ENCODE measurements around the gene PHF3. TPM values are rescaled to one million over a fixed set of nuclear protein-coding genes. Genes with fewer than 3 reads are reported as not detected.
"Not testable (repeated sequence)": the region's sequence is repeated elsewhere in the genome, so short reads cannot be mapped to it uniquely, and the experiment has no call there.

PHF3 gene
- total RNA-seq, 1 experiment from 2014 or later = 40.0 TPM

DNA sequence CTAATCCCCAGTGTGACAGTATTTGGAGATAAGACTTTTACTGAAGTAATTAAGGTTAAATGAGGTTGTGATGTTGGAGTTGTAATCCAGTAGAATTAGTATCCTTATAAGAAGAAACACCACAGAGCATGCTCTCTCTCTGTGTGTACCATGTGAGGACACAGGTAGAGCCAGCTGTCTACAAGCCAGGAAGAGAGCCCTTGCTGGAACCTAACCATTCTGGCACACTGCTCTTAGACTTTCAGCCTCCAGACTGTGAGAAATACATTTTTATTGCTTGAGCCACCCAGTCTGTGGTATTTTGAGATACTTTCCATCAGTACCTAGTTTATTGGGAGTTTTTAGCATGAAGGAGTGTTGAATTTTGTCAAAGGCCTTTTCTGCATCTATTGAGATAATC lies 110.2 kb downstream of the PHF3 start:
- H3K4me3 ChIP-seq (ENCODE audit: low read depth in 2 of 2, low read length in 2 of 2) = no peak overlapping the region
- no peaks in the 10 kb centered on the region for H3K4me1 ChIP-seq (ENCODE audit: control insufficient read depth, insufficient read depth, low read length)
- no TSS peak for BruUV-seq (replicated peaks)
- H3K27me3 ChIP-seq (ENCODE audit: control insufficient read depth, insufficient read depth, low read length) = peaks cover 5% of the 10 kb centered on the region; the same call in 1 of the 2 replicates
- no peak overlapping the region for H3K27ac ChIP-seq (ENCODE audit: low read length)
- DNase-seq (ENCODE audit: low read depth, low spot score) = no peak
- in situ Hi-C loops (cut with HindIII; ENCODE audit: low pct_unique_long_range_greater_than_20kb, low sequenced_read_pairs) (no loop called here), intact Hi-C loops (cut with micrococcal nuclease; ENCODE audit: unreplicated experiment) (no loop called here)
- ATAC-seq = no peak
- ChIA-PET CTCF (no interaction called here), POLR2A (no interaction called here)
- H3K36me3 ChIP-seq (ENCODE audit: control insufficient read depth, insufficient read depth, low read length) = no peaks in the 10 kb centered on the region
- TF ChIP-seq, protein P1, sequence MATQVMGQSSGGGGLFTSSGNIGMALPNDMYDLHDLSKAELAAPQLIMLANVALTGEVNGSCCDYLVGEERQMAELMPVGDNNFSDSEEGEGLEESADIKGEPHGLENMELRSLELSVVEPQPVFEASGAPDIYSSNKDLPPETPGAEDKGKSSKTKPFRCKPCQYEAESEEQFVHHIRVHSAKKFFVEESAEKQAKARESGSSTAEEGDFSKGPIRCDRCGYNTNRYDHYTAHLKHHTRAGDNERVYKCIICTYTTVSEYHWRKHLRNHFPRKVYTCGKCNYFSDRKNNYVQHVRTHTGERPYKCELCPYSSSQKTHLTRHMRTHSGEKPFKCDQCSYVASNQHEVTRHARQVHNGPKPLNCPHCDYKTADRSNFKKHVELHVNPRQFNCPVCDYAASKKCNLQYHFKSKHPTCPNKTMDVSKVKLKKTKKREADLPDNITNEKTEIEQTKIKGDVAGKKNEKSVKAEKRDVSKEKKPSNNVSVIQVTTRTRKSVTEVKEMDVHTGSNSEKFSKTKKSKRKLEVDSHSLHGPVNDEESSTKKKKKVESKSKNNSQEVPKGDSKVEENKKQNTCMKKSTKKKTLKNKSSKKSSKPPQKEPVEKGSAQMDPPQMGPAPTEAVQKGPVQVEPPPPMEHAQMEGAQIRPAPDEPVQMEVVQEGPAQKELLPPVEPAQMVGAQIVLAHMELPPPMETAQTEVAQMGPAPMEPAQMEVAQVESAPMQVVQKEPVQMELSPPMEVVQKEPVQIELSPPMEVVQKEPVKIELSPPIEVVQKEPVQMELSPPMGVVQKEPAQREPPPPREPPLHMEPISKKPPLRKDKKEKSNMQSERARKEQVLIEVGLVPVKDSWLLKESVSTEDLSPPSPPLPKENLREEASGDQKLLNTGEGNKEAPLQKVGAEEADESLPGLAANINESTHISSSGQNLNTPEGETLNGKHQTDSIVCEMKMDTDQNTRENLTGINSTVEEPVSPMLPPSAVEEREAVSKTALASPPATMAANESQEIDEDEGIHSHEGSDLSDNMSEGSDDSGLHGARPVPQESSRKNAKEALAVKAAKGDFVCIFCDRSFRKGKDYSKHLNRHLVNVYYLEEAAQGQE (IDR thresholded peaks at IDR 0.05; ENCODE audit: insufficient read depth in 1 of 2, low read depth in 2 of 2, low read length in 1 of 2) = no peak
- no peak for TF ChIP-seq TCF7L2 (IDR thresholded peaks at IDR 0.05; ENCODE audit: low read depth, low read length)
- TF ChIP-seq, protein P2, sequence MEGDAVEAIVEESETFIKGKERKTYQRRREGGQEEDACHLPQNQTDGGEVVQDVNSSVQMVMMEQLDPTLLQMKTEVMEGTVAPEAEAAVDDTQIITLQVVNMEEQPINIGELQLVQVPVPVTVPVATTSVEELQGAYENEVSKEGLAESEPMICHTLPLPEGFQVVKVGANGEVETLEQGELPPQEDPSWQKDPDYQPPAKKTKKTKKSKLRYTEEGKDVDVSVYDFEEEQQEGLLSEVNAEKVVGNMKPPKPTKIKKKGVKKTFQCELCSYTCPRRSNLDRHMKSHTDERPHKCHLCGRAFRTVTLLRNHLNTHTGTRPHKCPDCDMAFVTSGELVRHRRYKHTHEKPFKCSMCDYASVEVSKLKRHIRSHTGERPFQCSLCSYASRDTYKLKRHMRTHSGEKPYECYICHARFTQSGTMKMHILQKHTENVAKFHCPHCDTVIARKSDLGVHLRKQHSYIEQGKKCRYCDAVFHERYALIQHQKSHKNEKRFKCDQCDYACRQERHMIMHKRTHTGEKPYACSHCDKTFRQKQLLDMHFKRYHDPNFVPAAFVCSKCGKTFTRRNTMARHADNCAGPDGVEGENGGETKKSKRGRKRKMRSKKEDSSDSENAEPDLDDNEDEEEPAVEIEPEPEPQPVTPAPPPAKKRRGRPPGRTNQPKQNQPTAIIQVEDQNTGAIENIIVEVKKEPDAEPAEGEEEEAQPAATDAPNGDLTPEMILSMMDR (IDR thresholded peaks at IDR 0.05) = no peak
- no peak for TF ChIP-seq SIN3A (IDR thresholded peaks at IDR 0.05; ENCODE audit: borderline replicate concordance, insufficient read depth, low read depth, low read length)
- no peak for TF ChIP-seq POLR2AphosphoS5 (IDR thresholded peaks at IDR 0.05; ENCODE audit: low read depth, low read length)
- no peaks in the 10 kb centered on the region for H3K9me3 ChIP-seq (ENCODE audit: control insufficient read depth, insufficient read depth, low read depth, low read length)

- ChIA-PET POLR2A (no interaction called here), CTCF (no interaction called here)
- no peak for ATAC-seq
- no peaks in the 10 kb centered on the region for H3K4me1 ChIP-seq (ENCODE audit: control insufficient read depth, insufficient read depth, low read length)
- BruUV-seq (replicated peaks) = no TSS peak
- in situ Hi-C loops (cut with HindIII; ENCODE audit: low pct_unique_long_range_greater_than_20kb, low sequenced_read_pairs) = no loop called here
- H3K4me3 ChIP-seq (ENCODE audit: low read depth in 2 of 2, low read length in 2 of 2) = no peak overlapping the region
- H3K36me3 ChIP-seq (ENCODE audit: control insufficient read depth, insufficient read depth, low read length) = no peaks in the 10 kb centered on the region
- H3K27me3 ChIP-seq (ENCODE audit: control insufficient read depth, insufficient read depth, low read length) = no peaks in the 10 kb centered on the region; the same call in 1 of the 2 replicates
- intact Hi-C loops (cut with micrococcal nuclease; ENCODE audit: unreplicated experiment) = no loop called here
- DNase-seq (ENCODE audit: low read depth, low spot score) = no peak
- no peaks in the 10 kb centered on the region for H3K9me3 ChIP-seq (ENCODE audit: control insufficient read depth, insufficient read depth, low read depth, low read length)
- TF ChIP-seq SIN3A (IDR thresholded peaks at IDR 0.05; ENCODE audit: borderline replicate concordance, insufficient read depth, low read depth, low read length) = no peak
- no peak for TF ChIP-seq POLR2AphosphoS5 (IDR thresholded peaks at IDR 0.05; ENCODE audit: low read depth, low read length)
- TF ChIP-seq, protein P2 (IDR thresholded peaks at IDR 0.05) = no peak
- TF ChIP-seq, protein P1 (IDR thresholded peaks at IDR 0.05; ENCODE audit: insufficient read depth in 1 of 2, low read depth in 2 of 2, low read length in 1 of 2) = no peak
- TF ChIP-seq TCF7L2 (IDR thresholded peaks at IDR 0.05; ENCODE audit: low read depth, low read length) = no peak
- no peak overlapping the region for H3K27ac ChIP-seq (ENCODE audit: low read length)
Observed at GRCh38 chr6:63750400-63750799, 114.8 kb downstream of the PHF3 start.

- H3K27ac ChIP-seq (ENCODE audit: low read length); BruUV-seq (replicated peaks); H3K4me3 ChIP-seq (ENCODE audit: low read depth in 2 of 2, low read length in 2 of 2); POLR2A ChIA-PET; H3K9me3 ChIP-seq (ENCODE audit: control insufficient read depth, insufficient read depth, low read depth, low read length); ATAC-seq; H3K4me1 ChIP-seq (ENCODE audit: control insufficient read depth, insufficient read depth, low read length); in situ Hi-C loops (cut with HindIII; ENCODE audit: low pct_unique_long_range_greater_than_20kb, low sequenced_read_pairs); DNase-seq (ENCODE audit: low read depth, low spot score); H3K27me3 ChIP-seq (ENCODE audit: control insufficient read depth, insufficient read depth, low read length); intact Hi-C loops (cut with micrococcal nuclease; ENCODE audit: unreplicated experiment); H3K36me3 ChIP-seq (ENCODE audit: control insufficient read depth, insufficient read depth, low read length); CTCF ChIA-PET: not testable (repeated sequence)
Observed at GRCh38 chr6:63757275-63757674, 121.7 kb downstream of the PHF3 start.
